H9 (cell line): ENCODE measurements around the gene PUM2. TPM values are rescaled to one million over a fixed set of nuclear protein-coding genes. Genes with fewer than 3 reads are reported as not detected.

Experiments used
- DNase-seq: peaks from one replicate; pipeline ENCODE4 v3.0.0-alpha.2; 2017
- H2AFZ ChIP-seq: one replicate; pipeline ENCODE4 v1.6.1; 2013; ENCODE audit warnings: mild to moderate bottlenecking, low read length, control low read depth, moderate library complexity
- H2AK5ac ChIP-seq: 2 replicates; pipeline ENCODE4 v1.6.1; 2013; ENCODE audit warnings: low read length, control low read depth, mixed read lengths; ENCODE audit not compliant: insufficient read length
- H2BK120ac ChIP-seq: one replicate; pipeline ENCODE4 v1.6.1; 2013; ENCODE audit warnings: low read depth, mild to moderate bottlenecking, low read length, control low read depth, inconsistent platforms; ENCODE audit not compliant: poor library complexity, severe bottlenecking
- H2BK12ac ChIP-seq: 2 replicates; pipeline ENCODE4 v1.6.1; 2013; ENCODE audit warnings: low read length, control low read depth, mixed read lengths, low read depth; ENCODE audit not compliant: insufficient read length
- H2BK15ac ChIP-seq: 2 replicates; pipeline ENCODE4 v1.6.1; 2013; ENCODE audit warnings: low read depth, low read length, control low read depth
- H2BK20ac ChIP-seq: one replicate; pipeline ENCODE4 v1.6.1; 2013; ENCODE audit warnings: low read depth, mild to moderate bottlenecking, low read length, control low read depth, inconsistent platforms; ENCODE audit not compliant: poor library complexity, severe bottlenecking
- H2BK5ac ChIP-seq: 2 replicates; pipeline ENCODE4 v1.6.1; 2013; ENCODE audit warnings: low read length, control low read depth, mixed read lengths; ENCODE audit not compliant: insufficient read length
- H3K14ac ChIP-seq: 2 replicates; pipeline ENCODE4 v1.6.1; 2013; ENCODE audit warnings: low read length, control low read depth; ENCODE audit not compliant: insufficient read depth
- H3K18ac ChIP-seq: 2 replicates; pipeline ENCODE4 v1.6.1; 2013; ENCODE audit warnings: low read depth, mild to moderate bottlenecking, mixed read lengths, low read length, control low read depth; ENCODE audit not compliant: insufficient read length
- H3K23ac ChIP-seq: 2 replicates; pipeline ENCODE4 v1.6.1; 2013; ENCODE audit warnings: low read length, control low read depth, mixed read lengths, low read depth; ENCODE audit not compliant: insufficient read length
- H3K23me2 ChIP-seq: 2 replicates; pipeline ENCODE4 v1.6.1; 2013; ENCODE audit warnings: low read depth, mild to moderate bottlenecking, mixed read lengths, low read length, control low read depth; ENCODE audit not compliant: insufficient read length, poor library complexity, severe bottlenecking
- H3K27ac ChIP-seq: 2 replicates; pipeline ENCODE4 v1.5.1; 2013; ENCODE audit warnings: low read length, control low read depth, mixed read lengths, low read depth; ENCODE audit not compliant: insufficient read length
- H3K27me3 ChIP-seq: 2 replicates; pipeline ENCODE4 v1.6.1; 2013; ENCODE audit warnings: low read length, control low read depth, inconsistent platforms; ENCODE audit not compliant: insufficient read depth
- H3K4ac ChIP-seq: 2 replicates; pipeline ENCODE4 v1.6.1; 2013; ENCODE audit warnings: low read depth, mild to moderate bottlenecking, control low read depth, inconsistent platforms, low read length, moderate library complexity
- H3K4me1 ChIP-seq: 2 replicates; pipeline ENCODE4 v1.6.1; 2013; ENCODE audit warnings: low read length, control low read depth, inconsistent platforms; ENCODE audit not compliant: insufficient read depth
- H3K4me2 ChIP-seq: 2 replicates; pipeline ENCODE4 v1.6.1; 2013; ENCODE audit warnings: low read length, control low read depth, mixed read lengths; ENCODE audit not compliant: insufficient read length, insufficient read depth
- H3K56ac ChIP-seq: 2 replicates; pipeline ENCODE4 v1.6.1; 2013; ENCODE audit warnings: low read depth, mild to moderate bottlenecking, mixed read lengths, low read length, control low read depth; ENCODE audit not compliant: insufficient read length
- H3K79me1 ChIP-seq: 2 replicates; pipeline ENCODE4 v1.6.1; 2013; ENCODE audit warnings: low read depth, mild to moderate bottlenecking, moderate library complexity, low read length, control low read depth, inconsistent platforms; ENCODE audit not compliant: insufficient read depth, poor library complexity, severe bottlenecking
- H3K79me2 ChIP-seq: 2 replicates; pipeline ENCODE4 v1.6.1; 2013; ENCODE audit warnings: low read length, control low read depth, inconsistent platforms; ENCODE audit not compliant: insufficient read depth
- H3K9ac ChIP-seq: 2 replicates; pipeline ENCODE4 v1.6.1; 2013; ENCODE audit warnings: low read length, control low read depth, mixed read lengths; ENCODE audit not compliant: insufficient read length; ENCODE audit errors: extremely low read depth
- H3K9me3 ChIP-seq: one replicate; pipeline ENCODE4 v1.6.1; 2013; ENCODE audit warnings: low read depth, low read length, inconsistent platforms; ENCODE audit not compliant: control insufficient read depth
- H3T11ph ChIP-seq: one replicate; pipeline ENCODE4 v1.6.1; 2013; ENCODE audit warnings: mild to moderate bottlenecking, low read length, control low read depth, inconsistent platforms
- H4K20me1 ChIP-seq: one replicate; pipeline ENCODE4 v1.6.1; 2013; ENCODE audit not compliant: control insufficient read depth, insufficient read length, insufficient read depth
- H4K5ac ChIP-seq: 2 replicates; pipeline ENCODE4 v1.6.1; 2013; ENCODE audit warnings: low read depth, mild to moderate bottlenecking, mixed read lengths, low read length, control low read depth; ENCODE audit not compliant: insufficient read length
- H4K8ac ChIP-seq: replicated peaks from 2 replicates; pipeline ENCODE4 v1.6.1; 2013; ENCODE audit warnings: low read length, control low read depth, mixed read lengths, low read depth; ENCODE audit not compliant: insufficient read length
- H4K91ac ChIP-seq: 2 replicates; pipeline ENCODE4 v1.6.1; 2013; ENCODE audit warnings: low read depth, mild to moderate bottlenecking, moderate library complexity, mixed read lengths, low read length, control low read depth; ENCODE audit not compliant: insufficient read length
- H3K27ac Mint-ChIP-seq, 3 experiments: 2 replicates in 2 of 3; 3 replicates in 1 of 3; pipeline ENCODE4 v1.8.0; 2020 to 2021; ENCODE audit warnings: mixed read lengths in 3 of 3, mild to moderate bottlenecking in 1 of 3, moderate library complexity in 1 of 3
- H3K27me3 Mint-ChIP-seq: 2 replicates; pipeline ENCODE4 v1.8.0; 2021; ENCODE audit warnings: low read depth, mild to moderate bottlenecking, moderate library complexity, mixed read lengths
- H3K36me3 Mint-ChIP-seq, 3 experiments: 2 replicates in 2 of 3; 3 replicates in 1 of 3; pipeline ENCODE4 v1.8.0; 2020 to 2021; ENCODE audit warnings: low read depth in 3 of 3, mixed read lengths in 3 of 3; ENCODE audit not compliant: insufficient read depth in 1 of 3
- H3K4me1 Mint-ChIP-seq, 2 experiments: 2 replicates each; pipeline ENCODE4 v1.8.0; 2020; ENCODE audit warnings: mixed read lengths in 2 of 2
- H3K4me3 Mint-ChIP-seq, 2 experiments: 2 replicates in 1 of 2; 3 replicates in 1 of 2; pipeline ENCODE4 v1.8.0; 2020 to 2021; ENCODE audit warnings: mild to moderate bottlenecking in 2 of 2, mixed read lengths in 2 of 2, moderate library complexity in 1 of 2
- H3K9me3 Mint-ChIP-seq, 2 experiments: 2 replicates in 1 of 2; 3 replicates in 1 of 2; pipeline ENCODE4 v1.8.0; 2020; ENCODE audit warnings: mild to moderate bottlenecking in 2 of 2, mixed read lengths in 2 of 2, moderate library complexity in 1 of 2
- WGBS: extraction: QIAGEN DNeasy Blood & Tissue Kit; methylation state at CpG from one replicate; pipeline ENCODE4 v1.1.7; 2013; ENCODE audit warnings: missing lambda C conversion rate, low lambda C conversion rate, mixed read lengths; ENCODE audit not compliant: insufficient read length; ENCODE audit errors: extremely low coverage; 5-methylcytosine and 5-hydroxymethylcytosine counted together
- total RNA-seq: library from RNA; stranded (reverse); gene quantifications from 2 replicates; pipeline ENCODE4 v1.2.1, GENCODE V29; 2021
- TF ChIP-seq, protein P1 (sequence below): fragments of 200-600 bp; sonication (generic); conservative IDR thresholded peaks from 3 replicates; pipeline ENCODE4 v1.8.0; 2021; ENCODE audit warnings: antibody characterized with exemption, mild to moderate bottlenecking

PUM2 gene
- total RNA-seq, 1 experiment from 2014 or later = 96.6 TPM

DNA sequence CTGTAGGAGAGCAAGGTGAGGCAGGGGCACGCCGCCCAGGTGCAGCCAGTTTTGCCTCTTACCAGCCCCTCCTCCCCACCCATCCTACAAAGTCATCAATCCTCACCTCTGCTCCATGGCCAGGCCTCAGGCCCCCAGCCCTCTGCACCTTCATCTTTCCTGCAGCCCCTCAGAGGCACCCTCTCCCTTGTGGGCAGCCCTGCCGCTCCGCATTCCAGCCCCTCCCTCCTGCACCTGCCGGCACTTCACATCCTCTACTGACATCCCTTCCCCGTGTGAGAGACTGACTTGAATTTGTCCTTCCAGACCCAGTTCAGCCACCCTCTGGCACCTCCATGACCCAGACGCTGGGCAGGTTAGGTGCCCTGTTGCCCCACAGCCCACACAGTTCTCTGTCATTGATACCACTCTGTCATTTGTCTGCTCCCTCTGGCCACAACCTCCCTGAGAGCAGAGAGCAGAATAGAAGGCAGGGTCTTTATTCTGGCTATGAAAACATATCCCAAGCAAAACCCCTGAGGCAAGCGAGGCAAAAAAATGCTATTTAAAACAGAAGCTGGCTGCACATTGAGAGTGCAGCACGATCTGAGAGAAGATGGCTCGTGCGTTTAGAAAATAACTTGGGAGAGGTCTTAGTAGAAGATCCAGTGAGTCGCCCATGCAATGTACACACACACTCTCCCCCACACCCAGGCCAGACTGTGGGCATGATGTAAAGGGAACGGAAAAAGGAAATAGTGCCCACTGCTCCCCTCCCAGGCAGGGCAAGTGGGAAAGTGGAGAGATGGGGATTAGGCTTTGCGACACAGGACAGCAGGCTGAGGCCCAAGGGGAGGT, 151.6 kb downstream of the PUM2 start:
- H3K4me3 Mint-ChIP-seq = no peak overlapping the region

More for the DNA sequence above, 151.6 kb downstream of the PUM2 start:
- WGBS = no CpG with 5 or more reads among the region's 14 CpGs
- no peaks in the 10 kb centered on the region for H3K79me2 ChIP-seq
- no peaks in the 10 kb centered on the region for H3K9me3 ChIP-seq
- H2BK12ac ChIP-seq = no peak overlapping the region
- no peaks in the 10 kb centered on the region for H3K79me1 ChIP-seq
- H3K4me1 ChIP-seq = no peaks in the 10 kb centered on the region; the same call in 1 of the 2 replicates
- H4K5ac ChIP-seq = no peak overlapping the region
- H2BK20ac ChIP-seq = no peak overlapping the region
- H4K20me1 ChIP-seq = no peaks in the 10 kb centered on the region
- H3K23ac ChIP-seq = no peak overlapping the region
- no peaks in the 10 kb centered on the region for H3K23me2 ChIP-seq
- TF ChIP-seq, protein P1, sequence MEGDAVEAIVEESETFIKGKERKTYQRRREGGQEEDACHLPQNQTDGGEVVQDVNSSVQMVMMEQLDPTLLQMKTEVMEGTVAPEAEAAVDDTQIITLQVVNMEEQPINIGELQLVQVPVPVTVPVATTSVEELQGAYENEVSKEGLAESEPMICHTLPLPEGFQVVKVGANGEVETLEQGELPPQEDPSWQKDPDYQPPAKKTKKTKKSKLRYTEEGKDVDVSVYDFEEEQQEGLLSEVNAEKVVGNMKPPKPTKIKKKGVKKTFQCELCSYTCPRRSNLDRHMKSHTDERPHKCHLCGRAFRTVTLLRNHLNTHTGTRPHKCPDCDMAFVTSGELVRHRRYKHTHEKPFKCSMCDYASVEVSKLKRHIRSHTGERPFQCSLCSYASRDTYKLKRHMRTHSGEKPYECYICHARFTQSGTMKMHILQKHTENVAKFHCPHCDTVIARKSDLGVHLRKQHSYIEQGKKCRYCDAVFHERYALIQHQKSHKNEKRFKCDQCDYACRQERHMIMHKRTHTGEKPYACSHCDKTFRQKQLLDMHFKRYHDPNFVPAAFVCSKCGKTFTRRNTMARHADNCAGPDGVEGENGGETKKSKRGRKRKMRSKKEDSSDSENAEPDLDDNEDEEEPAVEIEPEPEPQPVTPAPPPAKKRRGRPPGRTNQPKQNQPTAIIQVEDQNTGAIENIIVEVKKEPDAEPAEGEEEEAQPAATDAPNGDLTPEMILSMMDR = no peak
- no peak overlapping the region for H2BK15ac ChIP-seq
- H3K4ac ChIP-seq = no peak overlapping the region
- peaks cover 25 to 37% (median 34%) of the 10 kb centered on the region in 3 experiments for H3K36me3 Mint-ChIP-seq
- no peaks in the 10 kb centered on the region for H3K27me3 Mint-ChIP-seq
- H3K14ac ChIP-seq = no peak overlapping the region; the same call in 1 of the 2 replicates
- no peak overlapping the region for H2BK5ac ChIP-seq
- no peak overlapping the region for H3K27ac Mint-ChIP-seq
- H4K8ac ChIP-seq = no peak overlapping the region
- no peak overlapping the region for H2AK5ac ChIP-seq
- no peaks in the 10 kb centered on the region for H3K27me3 ChIP-seq
- H3K18ac ChIP-seq = no peak overlapping the region
- no peak overlapping the region for H3T11ph ChIP-seq
- no peaks in the 10 kb centered on the region; a peak in 1 of 5 replicates for H3K9me3 Mint-ChIP-seq
- no peak overlapping the region for H2BK120ac ChIP-seq
- peaks cover 12 to 18% of the 10 kb centered on the region in 2 experiments for H3K4me1 Mint-ChIP-seq
- H4K91ac ChIP-seq = no peak overlapping the region
- H3K56ac ChIP-seq = no peak overlapping the region
- H2AFZ ChIP-seq = no peak overlapping the region
- no peak overlapping the region for H3K27ac ChIP-seq
- H3K9ac ChIP-seq = no peak overlapping the region
- DNase-seq = no peak
- H3K4me2 ChIP-seq = no peak overlapping the region

Other genes starting within 250 kb of the PUM2 start
- gene SDC1, start 125.7 kb downstream of the PUM2 start, total RNA-seq = 22.3 and 25.1 TPM in 2 replicates
- gene RHOB, start 96.2 kb upstream of the PUM2 start, total RNA-seq = 10.3 and 10.8 TPM in 2 replicates